MM.1S (cell line): ENCODE results near the gene COQ8A.

Experiments
- EZH2 ChIP-seq: fragments of 300-600 bp; sonication (generic); optimal IDR thresholded peaks from 2 replicates; pipeline ENCODE3; 2017; ENCODE audit warnings: low read depth, mild to moderate bottlenecking, antibody characterized with exemption, low read length, mixed read lengths
- EZH2phosphoT487 ChIP-seq: fragments of 300-600 bp; sonication (generic); IDR thresholded peaks from 2 replicates; pipeline ENCODE4 v1.6.1; 2018; ENCODE audit warnings: antibody characterized with exemption, low read length
- TF ChIP-seq, protein P1 (sequence below): fragments of 300-600 bp; sonication (generic); IDR thresholded peaks from 2 replicates; pipeline ENCODE4 v1.5.1; 2016; ENCODE audit warnings: antibody characterized with exemption, low read length, mixed read lengths

- TF ChIP-seq, protein P1, sequence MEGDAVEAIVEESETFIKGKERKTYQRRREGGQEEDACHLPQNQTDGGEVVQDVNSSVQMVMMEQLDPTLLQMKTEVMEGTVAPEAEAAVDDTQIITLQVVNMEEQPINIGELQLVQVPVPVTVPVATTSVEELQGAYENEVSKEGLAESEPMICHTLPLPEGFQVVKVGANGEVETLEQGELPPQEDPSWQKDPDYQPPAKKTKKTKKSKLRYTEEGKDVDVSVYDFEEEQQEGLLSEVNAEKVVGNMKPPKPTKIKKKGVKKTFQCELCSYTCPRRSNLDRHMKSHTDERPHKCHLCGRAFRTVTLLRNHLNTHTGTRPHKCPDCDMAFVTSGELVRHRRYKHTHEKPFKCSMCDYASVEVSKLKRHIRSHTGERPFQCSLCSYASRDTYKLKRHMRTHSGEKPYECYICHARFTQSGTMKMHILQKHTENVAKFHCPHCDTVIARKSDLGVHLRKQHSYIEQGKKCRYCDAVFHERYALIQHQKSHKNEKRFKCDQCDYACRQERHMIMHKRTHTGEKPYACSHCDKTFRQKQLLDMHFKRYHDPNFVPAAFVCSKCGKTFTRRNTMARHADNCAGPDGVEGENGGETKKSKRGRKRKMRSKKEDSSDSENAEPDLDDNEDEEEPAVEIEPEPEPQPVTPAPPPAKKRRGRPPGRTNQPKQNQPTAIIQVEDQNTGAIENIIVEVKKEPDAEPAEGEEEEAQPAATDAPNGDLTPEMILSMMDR = no peak
- TF ChIP-seq EZH2 = no peak
- no peak for TF ChIP-seq EZH2phosphoT487
Measured at GRCh38 chr1:226943156-226943555, 3.1 kb downstream of the COQ8A start.
